Liver (tissue), 9 donors: ENCODE results near the gene CCNYL1. TPM values are rescaled to one million over a fixed set of nuclear protein-coding genes. Genes with fewer than 3 reads are reported as not detected.
A peak's percentile ranks its signal among the peaks of the same experiment; 100 is the strongest.

Source experiments
- DNase-seq: peaks from one replicate; pipeline ENCODE4 v3.0.0-alpha.2; 2017; ENCODE audit warnings: low spot score
- H3K27ac ChIP-seq, 2 donors: one replicate each; pipeline ENCODE4 v1.7.0; 2013; ENCODE audit warnings: inconsistent platforms in 2 of 2, low read length in 2 of 2, control low read depth in 1 of 2, low read depth in 1 of 2, mild to moderate bottlenecking in 1 of 2
- H3K27me3 ChIP-seq, 4 donors: one replicate each; pipeline versions ENCODE4 v1.6.1 to v1.7.0; 2013; ENCODE audit warnings: low read length in 3 of 4, inconsistent platforms in 1 of 4, mild to moderate bottlenecking in 1 of 4, moderate library complexity in 1 of 4; ENCODE audit not compliant: control insufficient read depth in 4 of 4, insufficient read depth in 4 of 4
- H3K36me3 ChIP-seq, 4 donors: one replicate each; pipeline versions ENCODE4 v1.6.1 to v1.7.0; 2013; ENCODE audit warnings: low read length in 3 of 4, mild to moderate bottlenecking in 3 of 4, low read depth in 1 of 4, moderate library complexity in 1 of 4; ENCODE audit not compliant: control insufficient read depth in 4 of 4, insufficient read depth in 3 of 4
- H3K4me1 ChIP-seq, 4 donors: one replicate each; pipeline versions ENCODE4 v1.6.1 to v1.7.0; 2013; ENCODE audit warnings: low read length in 3 of 4, mild to moderate bottlenecking in 3 of 4, moderate library complexity in 1 of 4; ENCODE audit not compliant: control insufficient read depth in 4 of 4, insufficient read depth in 4 of 4
- H3K4me3 ChIP-seq, 3 donors: one replicate each; pipeline versions ENCODE4 v1.6.1 to v1.7.0; 2013; ENCODE audit warnings: low read length in 3 of 3, control low read depth in 1 of 3, low read depth in 1 of 3, mild to moderate bottlenecking in 1 of 3
- H3K9ac ChIP-seq, 2 donors: one replicate each; pipeline ENCODE4 v1.7.0; 2013; ENCODE audit warnings: low read length in 2 of 2, mild to moderate bottlenecking in 2 of 2, moderate library complexity in 2 of 2, control low read depth in 1 of 2, low read depth in 1 of 2
- H3K9me3 ChIP-seq, 4 donors: one replicate each; pipeline versions ENCODE4 v1.6.1 to v1.7.0; 2013; ENCODE audit warnings: low read length in 3 of 4; ENCODE audit not compliant: control insufficient read depth in 4 of 4
- FOXA1 ChIP-seq: IDR thresholded peaks from 2 replicates; pipeline ENCODE4 v1.6.1; 2016; ENCODE audit warnings: antibody characterized with exemption
- FOXA2 ChIP-seq: IDR thresholded peaks from 2 replicates; pipeline ENCODE4 v1.6.1; 2016; ENCODE audit warnings: antibody characterized with exemption
- GABPA ChIP-seq, 2 donors: IDR thresholded peaks in 1 of 2; conservative IDR thresholded peaks in 1 of 2; 2 replicates each; pipeline ENCODE4 v1.6.1; 2016; ENCODE audit warnings: antibody characterized with exemption in 2 of 2, mild to moderate bottlenecking in 1 of 2, moderate library complexity in 1 of 2
- HNF4G ChIP-seq: IDR thresholded peaks from 2 replicates; pipeline ENCODE4 v1.6.1; 2016; ENCODE audit warnings: antibody characterized with exemption
- JUND ChIP-seq, 2 donors: IDR thresholded peaks; 2 replicates each; pipeline ENCODE4 v1.6.1; 2016; ENCODE audit warnings: antibody characterized with exemption in 2 of 2
- MAX ChIP-seq: IDR thresholded peaks from 2 replicates; pipeline ENCODE4 v1.6.1; 2016; ENCODE audit warnings: antibody characterized with exemption
- RAD21 ChIP-seq, 2 donors: IDR thresholded peaks; 2 replicates each; pipeline ENCODE4 v1.6.1; 2016; ENCODE audit warnings: antibody characterized with exemption in 2 of 2, mild to moderate bottlenecking in 2 of 2
- REST ChIP-seq: IDR thresholded peaks from 2 replicates; pipeline ENCODE4 v1.6.1; 2016; ENCODE audit warnings: antibody characterized with exemption, mild to moderate bottlenecking
- RXRA ChIP-seq, 2 donors: IDR thresholded peaks; 2 replicates each; pipeline ENCODE4 v1.6.1; 2017 to 2018; ENCODE audit warnings: antibody characterized with exemption in 2 of 2, mild to moderate bottlenecking in 1 of 2
- YY1 ChIP-seq: IDR thresholded peaks from 2 replicates; pipeline ENCODE4 v1.6.1; 2016; ENCODE audit warnings: antibody characterized with exemption, mild to moderate bottlenecking
- ZBTB33 ChIP-seq: IDR thresholded peaks from 2 replicates; pipeline ENCODE4 v1.6.1; 2016; ENCODE audit warnings: antibody characterized with exemption
- WGBS: extraction: QIAGEN DNeasy Blood & Tissue Kit; methylation state at CpG from one replicate; pipeline ENCODE4 v1.1.7; 2013; 5-methylcytosine and 5-hydroxymethylcytosine counted together
- polyA plus RNA-seq, 2 donors: library from polyadenylated mRNA; stranded (reverse) in 1 of 2; unstranded in 1 of 2; fragments of 200-250 nt in 1 of 2; fragments of >200 nt in 1 of 2; fragmentation: Nextera tagmentation in 1 of 2; extraction: Ambion mirVana in 1 of 2; gene quantifications; one replicate each; pipeline versions ENCODE4 v1.2.1 to v1.2.3, GENCODE V29; 2013 to 2015
- total RNA-seq, 2 donors: library from RNA; depleted of rRNA; stranded (reverse); fragments of >200 nt; gene quantifications; one replicate each; pipeline ENCODE4 v1.2.3, GENCODE V29; 2014
- donor health status: healthy.
- donor health status: healthy.
- donor health status: healthy.
- donor health status: healthy.
- donor health status: healthy.

CCNYL1 gene
- total and polyA plus RNA-seq, 4 donors, result 5.8 to 9.3 (median 8.2) TPM

GRCh38 chr2:207676827-207677354, 34.5 kb upstream of the CCNYL1 start:
- DNase-seq, result no peak
- no peak for TF ChIP-seq FOXA1
- TF ChIP-seq RAD21 (IDR thresholded peaks at IDR 0.05), result no peak
- TF ChIP-seq GABPA (IDR thresholded peaks at IDR 0.05 in 1 of 2, conservative IDR thresholded peaks at IDR 0.05 in 1 of 2), result no peak
- no peak for TF ChIP-seq ZBTB33
- no peak for TF ChIP-seq REST
- no peak for TF ChIP-seq MAX
- TF ChIP-seq FOXA2, result no peak
- TF ChIP-seq YY1, result no peak
- 56% methylated on average over 5 of the region's 5 CpGs for WGBS
- no peak overlapping the region for H3K27ac ChIP-seq
- no peaks in the 10 kb centered on the region for H3K36me3 ChIP-seq
- peaks cover 0 to 3% (median 2%) of the 10 kb centered on the region in 4 donors for H3K4me1 ChIP-seq
- no peak overlapping the region for H3K9ac ChIP-seq
- H3K9me3 ChIP-seq, result no peaks in the 10 kb centered on the region
- H3K27me3 ChIP-seq, result no peaks in the 10 kb centered on the region
- no peak overlapping the region for H3K4me3 ChIP-seq

- Histone ChIP-seq H3K9ac (no peak overlapping the region), H3K36me3 (no peaks in the 10 kb centered on the region), H3K4me3 (peak overlapping the region in 1 of 3 donors; percentile 49), H3K27ac (no peak overlapping the region), H3K4me1 (peaks cover 0 to 3% (median 2%) of the 10 kb centered on the region in 4 donors), H3K27me3 (no peaks in the 10 kb centered on the region), H3K9me3 (no peaks in the 10 kb centered on the region)
- peak; percentile 36 for DNase-seq
- no peak for TF ChIP-seq REST
- TF ChIP-seq GABPA (IDR thresholded peaks at IDR 0.05 in 1 of 2, conservative IDR thresholded peaks at IDR 0.05 in 1 of 2), result no peak
- no peak for TF ChIP-seq HNF4G
- TF ChIP-seq JUND (IDR thresholded peaks at IDR 0.05), result no peak
- no peak for TF ChIP-seq YY1
- TF ChIP-seq RXRA (IDR thresholded peaks at IDR 0.05), result no peak
- TF ChIP-seq RAD21 (IDR thresholded peaks at IDR 0.05), result no peak
- no peak for TF ChIP-seq MAX
- WGBS, result 29% methylated on average over 52 of the region's 52 CpGs
Observed at GRCh38 chr2:207681431-207681830, 30.0 kb upstream of the CCNYL1 start.
